HG02642 (cell line): Measurements from ENCODE around the gene CACNA1C.

Source experiments
- ATAC-seq: cut with Tn5 transposase; IDR thresholded peaks from one replicate; pipeline ENCODE4 v1.9.1; 2021; ENCODE audit warnings: mild to moderate bottlenecking; ENCODE audit not compliant: unreplicated experiment, poor library complexity

The CACNA1C gene

GRCh38 chr12:2287151-2287550 is 234.4 kb downstream of the CACNA1C start:
- no peak for ATAC-seq

GRCh38 chr12:2287589-2287988 is 234.8 kb downstream of the CACNA1C start:
- no peak for ATAC-seq

GRCh38 chr12:2288001-2288400 is 235.2 kb downstream of the CACNA1C start:
- ATAC-seq = no peak

- ATAC-seq = no peak
Observed at GRCh38 chr12:2288471-2288870, 235.7 kb downstream of the CACNA1C start.

- ATAC-seq = no peak
Observed at GRCh38 chr12:2288875-2289274, 236.1 kb downstream of the CACNA1C start.

GRCh38 chr12:2289525-2289924 is 236.7 kb downstream of the CACNA1C start:
- ATAC-seq = no peak

- ATAC-seq = no peak
Observed at GRCh38 chr12:2290091-2290490, 237.3 kb downstream of the CACNA1C start.

- no peak for ATAC-seq
Observed at GRCh38 chr12:2290516-2291065, 237.8 kb downstream of the CACNA1C start.

GRCh38 chr12:2291182-2291832 is 238.5 kb downstream of the CACNA1C start:
- no peak for ATAC-seq

GRCh38 chr12:2291947-2292346 is 239.2 kb downstream of the CACNA1C start:
- ATAC-seq = no peak

GRCh38 chr12:2292560-2292959 is 239.8 kb downstream of the CACNA1C start:
- no peak for ATAC-seq

GRCh38 chr12:2294651-2295475 is 242.1 kb downstream of the CACNA1C start:
- no peak for ATAC-seq

GRCh38 chr12:2295941-2296461 is 243.2 kb downstream of the CACNA1C start:
- ATAC-seq = no peak

GRCh38 chr12:2297004-2297403 is 244.2 kb downstream of the CACNA1C start:
- ATAC-seq = no peak

GRCh38 chr12:2297658-2298057 is 244.9 kb downstream of the CACNA1C start:
- ATAC-seq = no peak

GRCh38 chr12:2298556-2299200 is 245.9 kb downstream of the CACNA1C start:
- ATAC-seq = no peak

GRCh38 chr12:2299206-2299605 is 246.4 kb downstream of the CACNA1C start:
- no peak for ATAC-seq

GRCh38 chr12:2300168-2300567 is 247.4 kb downstream of the CACNA1C start:
- ATAC-seq = no peak

GRCh38 chr12:2300886-2301285 is 248.1 kb downstream of the CACNA1C start:
- no peak for ATAC-seq

GRCh38 chr12:2301531-2302461 is 249.0 kb downstream of the CACNA1C start:
- ATAC-seq = no peak
